ENCODE measurements around the gene MYO3A.

The MYO3A gene

GRCh38 chr10:26211781-26212444 is 277.9 kb downstream of the MYO3A start:
- in situ Hi-C loops (cut with HindIII; ENCODE audit: low sequenced_read_pairs) = no loop called here

GRCh38 chr10:26212511-26212910 is 278.5 kb downstream of the MYO3A start:
- in situ Hi-C loops (cut with HindIII; ENCODE audit: low sequenced_read_pairs) = no loop called here

GRCh38 chr10:26213157-26213800 is 279.2 kb downstream of the MYO3A start:
- in situ Hi-C loops (cut with HindIII; ENCODE audit: low sequenced_read_pairs) = no loop called here

GRCh38 chr10:26214004-26214403 is 280.0 kb downstream of the MYO3A start:
- in situ Hi-C loops (cut with HindIII; ENCODE audit: low sequenced_read_pairs) = no loop called here

GRCh38 chr10:26214551-26215395 is 280.7 kb downstream of the MYO3A start:
- in situ Hi-C loops (cut with HindIII; ENCODE audit: low sequenced_read_pairs) = no loop called here

GRCh38 chr10:26215396-26215934 is 281.4 kb downstream of the MYO3A start:
- in situ Hi-C loops (cut with HindIII; ENCODE audit: low sequenced_read_pairs) = no loop called here

GRCh38 chr10:26215935-26216584 is 282.0 kb downstream of the MYO3A start:
- in situ Hi-C loops (cut with HindIII; ENCODE audit: low sequenced_read_pairs) = no loop called here

GRCh38 chr10:26216585-26217395 is 282.8 kb downstream of the MYO3A start, which contains the start of gene GAD2:
TSS of gene GAD2 (plus strand) at chr10:26216774. CDS start at chr10:26216810, 36 bp downstream.
- in situ Hi-C loops (cut with HindIII; ENCODE audit: low sequenced_read_pairs) = no loop called here

GRCh38 chr10:26217396-26218086 is 283.5 kb downstream of the MYO3A start:
- in situ Hi-C loops (cut with HindIII; ENCODE audit: low sequenced_read_pairs) = no loop called here

GRCh38 chr10:26219676-26220075 is 285.6 kb downstream of the MYO3A start:
- in situ Hi-C loops (cut with HindIII; ENCODE audit: low sequenced_read_pairs) = no loop called here

GRCh38 chr10:26220901-26221300 is 286.9 kb downstream of the MYO3A start:
- in situ Hi-C loops (cut with HindIII; ENCODE audit: low sequenced_read_pairs) = no loop called here

- in situ Hi-C loops (cut with HindIII; ENCODE audit: low sequenced_read_pairs) = no loop called here
Observed at GRCh38 chr10:26221541-26221940, 287.5 kb downstream of the MYO3A start.

GRCh38 chr10:26222563-26222962 is 288.5 kb downstream of the MYO3A start:
- in situ Hi-C loops (cut with HindIII; ENCODE audit: low sequenced_read_pairs) = no loop called here

GRCh38 chr10:26225322-26225721 is 291.3 kb downstream of the MYO3A start:
- in situ Hi-C loops (cut with HindIII; ENCODE audit: low sequenced_read_pairs) = no loop called here

GRCh38 chr10:26227786-26228185 is 293.8 kb downstream of the MYO3A start:
- in situ Hi-C loops (cut with HindIII; ENCODE audit: low sequenced_read_pairs) = no loop called here

- in situ Hi-C loops (cut with HindIII; ENCODE audit: low sequenced_read_pairs) = no loop called here
Observed at GRCh38 chr10:26232174-26232573, 298.1 kb downstream of the MYO3A start.

GRCh38 chr10:26235761-26236160 is 301.7 kb downstream of the MYO3A start:
- in situ Hi-C loops (cut with HindIII; ENCODE audit: low sequenced_read_pairs) = no loop called here

- in situ Hi-C loops (cut with HindIII; ENCODE audit: low sequenced_read_pairs) = no loop called here
Observed at GRCh38 chr10:26238378-26238777, 304.3 kb downstream of the MYO3A start.

- in situ Hi-C loops (cut with HindIII; ENCODE audit: low sequenced_read_pairs) = no loop called here
Observed at GRCh38 chr10:26242706-26243350, 308.8 kb downstream of the MYO3A start.
